SK-N-MC (cell line): ENCODE data around the gene MAGI2.

Experiments
- DNase-seq: peaks from one replicate; pipeline ENCODE4 v3.0.0-alpha.2; 2011; ENCODE audit warnings: low read depth, low spot score
- H3K27ac ChIP-seq: fragments of 200-600 bp; sonication (generic); 2 replicates; pipeline ENCODE4 v1.5.1; 2016; ENCODE audit warnings: mixed run types
- H3K36me3 ChIP-seq: fragments of 200-600 bp; sonication (generic); 2 replicates; pipeline ENCODE4 v1.6.1; 2017; ENCODE audit warnings: antibody characterized with exemption, low read length, mixed read lengths; ENCODE audit not compliant: insufficient read depth
- H3K4me3 ChIP-seq: fragments of 200-600 bp; sonication (generic); 2 replicates; pipeline ENCODE4 v1.5.1; 2016
- H3K9ac ChIP-seq: fragments of 200-600 bp; sonication (generic); 2 replicates; pipeline ENCODE4 v1.8.0; 2017; ENCODE audit warnings: mixed run types, mixed read lengths; ENCODE audit not compliant: insufficient read length
- H3K9me3 ChIP-seq: fragments of 200-600 bp; sonication (generic); 2 replicates; pipeline ENCODE4 v1.6.1; 2017; ENCODE audit warnings: low read depth, mild to moderate bottlenecking, antibody characterized with exemption, low read length, moderate library complexity, mixed read lengths
- EZH2 ChIP-seq: fragments of 200-600 bp; sonication (generic); IDR thresholded peaks from one replicate; pipeline ENCODE4 v1.6.1; 2017; ENCODE audit warnings: antibody characterized with exemption
- FOXP2 ChIP-seq: optimal IDR thresholded peaks from 2 replicates; pipeline ENCODE3; 2011; ENCODE audit warnings: mild to moderate bottlenecking, moderate library complexity; ENCODE audit not compliant: insufficient read depth; ENCODE audit errors: extremely low read length, control extremely low read depth
- POLR2AphosphoS5 ChIP-seq: IDR thresholded peaks from 2 replicates; pipeline ENCODE4 v1.6.1; 2012; ENCODE audit warnings: mild to moderate bottlenecking, low read depth, low read length, borderline replicate concordance

MAGI2 gene

GRCh38 chr7:79182283-79182682 is 271.2 kb downstream of the MAGI2 start:
- no peak overlapping the region for H3K27ac ChIP-seq
- peak; percentile 30 for DNase-seq
- no peak overlapping the region for H3K4me3 ChIP-seq
- no peak for TF ChIP-seq POLR2AphosphoS5
- TF ChIP-seq FOXP2 = no peak
- no peak for TF ChIP-seq EZH2
- H3K9ac ChIP-seq = no peak overlapping the region
- H3K9me3 ChIP-seq = no peaks in the 10 kb centered on the region
- H3K36me3 ChIP-seq = no peaks in the 10 kb centered on the region

GRCh38 chr7:79180533-79180932 is 272.9 kb downstream of the MAGI2 start:
- no peaks in the 10 kb centered on the region for H3K9me3 ChIP-seq
- H3K9ac ChIP-seq = no peak overlapping the region
- no peaks in the 10 kb centered on the region for H3K36me3 ChIP-seq
- no peak overlapping the region for H3K4me3 ChIP-seq
- no peak overlapping the region for H3K27ac ChIP-seq
- TF ChIP-seq FOXP2 = no peak
- no peak for DNase-seq

GRCh38 chr7:79176859-79177477 is 276.5 kb downstream of the MAGI2 start:
- no peak overlapping the region for H3K27ac ChIP-seq
- peak; percentile 32 for DNase-seq
- H3K9me3 ChIP-seq = no peaks in the 10 kb centered on the region
- TF ChIP-seq FOXP2 (no peak), EZH2 (no peak), POLR2AphosphoS5 (no peak)
- no peaks in the 10 kb centered on the region for H3K36me3 ChIP-seq
- no peak overlapping the region for H3K4me3 ChIP-seq
- H3K9ac ChIP-seq = no peak overlapping the region

- TF ChIP-seq POLR2AphosphoS5 = no peak
- TF ChIP-seq FOXP2 = no peak
- TF ChIP-seq EZH2 = no peak
- Histone ChIP-seq H3K9me3 (no peaks in the 10 kb centered on the region), H3K9ac (no peak overlapping the region), H3K36me3 (no peaks in the 10 kb centered on the region), H3K4me3 (no peak overlapping the region), H3K27ac (no peak overlapping the region)
- no peak for DNase-seq
Measured at GRCh38 chr7:79175374-79175773, 278.1 kb downstream of the MAGI2 start.

- no peak overlapping the region for H3K27ac ChIP-seq
- no peaks in the 10 kb centered on the region for H3K36me3 ChIP-seq
- H3K4me3 ChIP-seq = no peak overlapping the region
- H3K9me3 ChIP-seq = no peaks in the 10 kb centered on the region
- no peak overlapping the region for H3K9ac ChIP-seq
- TF ChIP-seq POLR2AphosphoS5 (no peak), EZH2 (no peak), FOXP2 (no peak)
- no peak for DNase-seq
Measured at GRCh38 chr7:79165225-79165624, 288.2 kb downstream of the MAGI2 start.

- Histone ChIP-seq H3K9me3 (no peaks in the 10 kb centered on the region; the same call in 1 of the 2 replicates), H3K9ac (no peak overlapping the region), H3K36me3 (no peaks in the 10 kb centered on the region), H3K4me3 (no peak overlapping the region), H3K27ac (no peak overlapping the region)
- no peak for TF ChIP-seq EZH2
- TF ChIP-seq FOXP2 = no peak
- no peak for TF ChIP-seq POLR2AphosphoS5
- DNase-seq = no peak
Measured at GRCh38 chr7:79159040-79159664, 294.3 kb downstream of the MAGI2 start.

GRCh38 chr7:79157281-79157680 is 296.2 kb downstream of the MAGI2 start:
- Histone ChIP-seq H3K9ac (no peak overlapping the region), H3K4me3 (no peak overlapping the region), H3K36me3 (no peaks in the 10 kb centered on the region), H3K9me3 (no peaks in the 10 kb centered on the region; the same call in 1 of the 2 replicates), H3K27ac (no peak overlapping the region)
- TF ChIP-seq POLR2AphosphoS5 (no peak), FOXP2 (no peak), EZH2 (no peak)
- DNase-seq = no peak

GRCh38 chr7:79149831-79150230 is 303.6 kb downstream of the MAGI2 start:
- no peaks in the 10 kb centered on the region for H3K9me3 ChIP-seq
- no peaks in the 10 kb centered on the region for H3K36me3 ChIP-seq
- H3K9ac ChIP-seq = no peak overlapping the region
- H3K27ac ChIP-seq = no peak overlapping the region
- no peak overlapping the region for H3K4me3 ChIP-seq
- TF ChIP-seq EZH2 = no peak
- TF ChIP-seq POLR2AphosphoS5 = no peak
- DNase-seq = no peak

GRCh38 chr7:79142706-79143105 is 310.8 kb downstream of the MAGI2 start:
- no peaks in the 10 kb centered on the region for H3K36me3 ChIP-seq

More at GRCh38 chr7:79142706-79143105, 310.8 kb downstream of the MAGI2 start:
- H3K27ac ChIP-seq = no peak overlapping the region
- H3K4me3 ChIP-seq = no peak overlapping the region
- DNase-seq = no peak
- no peaks in the 10 kb centered on the region for H3K9me3 ChIP-seq
- TF ChIP-seq FOXP2 (no peak), EZH2 (no peak), POLR2AphosphoS5 (no peak)
- no peak overlapping the region for H3K9ac ChIP-seq
